ENCODE data around the gene ACOT7. TPM values are rescaled to one million over a fixed set of nuclear protein-coding genes. Genes with fewer than 3 reads are reported as not detected.

Gene ACOT7
- total and polyA plus RNA-seq, 7 donors: 2.3 to 12.4 (median 4.1) TPM

- no peak overlapping the region for H3K4me3 ChIP-seq
- intact Hi-C loops (cut with DNase I): no loop called here
- WGBS, 3 donors: 86 to 97% (median 95%) methylated on average over 15 of the region's 15 CpGs
- no peaks in the 10 kb centered on the region for H3K36me3 ChIP-seq (ENCODE audit: insufficient read depth in 1 of 2, low read depth in 1 of 2)
- no peak overlapping the region for H3K27ac ChIP-seq
- TF ChIP-seq CTCF (IDR thresholded peaks at IDR 0.05): no peak
- no peaks in the 10 kb centered on the region for H3K9me3 ChIP-seq
- no peaks in the 10 kb centered on the region for H3K4me1 ChIP-seq
- H3K27me3 ChIP-seq (ENCODE audit: insufficient read depth in 3 of 3, low read length in 2 of 3): no peaks in the 10 kb centered on the region
- DNase-seq (no peak), ATAC-seq (peak in 1 of 4 donors; percentile 42)
These were observed 86.5 kb downstream of the ACOT7 start for GRCh38 chr1:6307099-6307498.

GRCh38 chr1:6303397-6304012, 90.1 kb downstream of the ACOT7 start:
- no peaks in the 10 kb centered on the region for H3K36me3 ChIP-seq (ENCODE audit: insufficient read depth in 1 of 2, low read depth in 1 of 2)
- no peak overlapping the region for H3K27ac ChIP-seq
- no peak for TF ChIP-seq CTCF (IDR thresholded peaks at IDR 0.05)
- ATAC-seq (no peak), DNase-seq (no peak)
- WGBS, 3 donors: 90 to 91% (median 91%) methylated on average over 15 of the region's 15 CpGs
- no peaks in the 10 kb centered on the region for H3K9me3 ChIP-seq
- intact Hi-C loops (cut with DNase I): loop anchor here in 1 of 2 donors (5.0 kb wide), 1 partner anchor 36 kb away; no protein-coding TSS in a partner anchor
- H3K4me1 ChIP-seq: no peaks in the 10 kb centered on the region
- H3K4me3 ChIP-seq: no peak overlapping the region
- no peaks in the 10 kb centered on the region for H3K27me3 ChIP-seq (ENCODE audit: insufficient read depth in 3 of 3, low read length in 2 of 3)

GRCh38 chr1:6302568-6302967, 91.0 kb downstream of the ACOT7 start:
- no peak for DNase-seq
- Histone ChIP-seq H3K36me3 (ENCODE audit: insufficient read depth in 1 of 2, low read depth in 1 of 2) (no peaks in the 10 kb centered on the region), H3K4me3 (no peak overlapping the region), H3K27ac (no peak overlapping the region), H3K4me1 (no peaks in the 10 kb centered on the region), H3K9me3 (no peaks in the 10 kb centered on the region), H3K27me3 (ENCODE audit: insufficient read depth in 3 of 3, low read length in 2 of 3) (no peaks in the 10 kb centered on the region)
- WGBS, 3 donors: 50 to 56% (median 56%) methylated on average over 7 of the region's 7 CpGs
- TF ChIP-seq CTCF (IDR thresholded peaks at IDR 0.05): no peak
- no peak for ATAC-seq
- intact Hi-C loops (cut with DNase I): loop anchor here in 1 of 2 donors (5.0 kb wide), 1 partner anchor 35 kb away; no protein-coding TSS in a partner anchor

GRCh38 chr1:6301526-6301925, 92.0 kb downstream of the ACOT7 start:
- no peak for TF ChIP-seq CTCF (IDR thresholded peaks at IDR 0.05)
- intact Hi-C loops (cut with DNase I): loop anchor here in 1 of 2 donors (5.0 kb wide), 1 partner anchor 34 kb away; no protein-coding TSS in a partner anchor
- Histone ChIP-seq H3K27ac (no peak overlapping the region), H3K9me3 (no peaks in the 10 kb centered on the region), H3K27me3 (ENCODE audit: insufficient read depth in 3 of 3, low read length in 2 of 3) (no peaks in the 10 kb centered on the region), H3K4me1 (no peaks in the 10 kb centered on the region), H3K4me3 (no peak overlapping the region), H3K36me3 (ENCODE audit: insufficient read depth in 1 of 2, low read depth in 1 of 2) (no peaks in the 10 kb centered on the region)
- ATAC-seq (no peak), DNase-seq (no peak)
- WGBS, 3 donors: 90 to 93% (median 90%) methylated on average over 8 of the region's 8 CpGs

Measured in psoas muscle (tissue), 8 donors.